Measurements from ENCODE around the gene OR6C2. TPM values are rescaled to one million over a fixed set of nuclear protein-coding genes. Genes with fewer than 3 reads are reported as not detected.
"Not testable (repeated sequence)": the region's sequence is repeated elsewhere in the genome, so short reads cannot be mapped to it uniquely, and the experiment has no call there.

Gene OR6C2
- polyA plus RNA-seq (2011; rRNA removed) (not detected in 2 replicates), polyA minus RNA-seq (2011; rRNA and poly(A)+ RNA removed) (not detected in 2 replicates)

DNA sequence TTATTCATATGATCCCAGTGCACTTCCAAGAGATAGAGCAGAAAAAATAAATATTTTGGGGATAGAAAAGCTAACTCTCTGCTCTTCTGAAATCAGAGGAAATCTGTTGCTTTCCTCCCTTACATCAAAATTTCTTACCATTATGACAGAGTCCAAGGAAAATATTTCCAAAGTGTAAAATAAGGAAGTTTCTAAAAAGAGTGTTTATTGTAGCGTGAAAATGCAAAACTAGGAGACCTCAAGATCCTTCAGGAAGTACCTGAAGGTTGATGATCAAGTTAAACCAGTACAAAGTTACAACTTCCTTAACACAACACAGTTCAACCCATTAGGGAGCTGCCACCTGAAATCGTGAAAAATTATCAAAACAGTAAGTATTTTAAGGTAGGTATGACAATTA, at the start of gene OR6C2:
Gene OR6C2 (plus strand): TSS at position 301 of the 400 bp plus-strand sequence. CDS start 8,138 bp downstream, outside the sequence.
- TF ChIP-seq, protein P1, sequence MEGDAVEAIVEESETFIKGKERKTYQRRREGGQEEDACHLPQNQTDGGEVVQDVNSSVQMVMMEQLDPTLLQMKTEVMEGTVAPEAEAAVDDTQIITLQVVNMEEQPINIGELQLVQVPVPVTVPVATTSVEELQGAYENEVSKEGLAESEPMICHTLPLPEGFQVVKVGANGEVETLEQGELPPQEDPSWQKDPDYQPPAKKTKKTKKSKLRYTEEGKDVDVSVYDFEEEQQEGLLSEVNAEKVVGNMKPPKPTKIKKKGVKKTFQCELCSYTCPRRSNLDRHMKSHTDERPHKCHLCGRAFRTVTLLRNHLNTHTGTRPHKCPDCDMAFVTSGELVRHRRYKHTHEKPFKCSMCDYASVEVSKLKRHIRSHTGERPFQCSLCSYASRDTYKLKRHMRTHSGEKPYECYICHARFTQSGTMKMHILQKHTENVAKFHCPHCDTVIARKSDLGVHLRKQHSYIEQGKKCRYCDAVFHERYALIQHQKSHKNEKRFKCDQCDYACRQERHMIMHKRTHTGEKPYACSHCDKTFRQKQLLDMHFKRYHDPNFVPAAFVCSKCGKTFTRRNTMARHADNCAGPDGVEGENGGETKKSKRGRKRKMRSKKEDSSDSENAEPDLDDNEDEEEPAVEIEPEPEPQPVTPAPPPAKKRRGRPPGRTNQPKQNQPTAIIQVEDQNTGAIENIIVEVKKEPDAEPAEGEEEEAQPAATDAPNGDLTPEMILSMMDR (IDR thresholded peaks at IDR 0.05; ENCODE audit: low read depth, low read length), result no peak
- ChIA-PET CTCF (no interaction called here), POLR2A (no interaction called here)
- no peak for DNase-seq (ENCODE audit: low read depth, low spot score)
- H3K27me3 ChIP-seq (ENCODE audit: control insufficient read depth, insufficient read depth, low read length), result no peaks in the 10 kb centered on the region
- H3K9me3 ChIP-seq (ENCODE audit: control insufficient read depth, insufficient read depth, low read length), result no peaks in the 10 kb centered on the region
- H3K4me3 ChIP-seq (ENCODE audit: low read depth, low read length), result no peak within 1 kb of the TSS
- no peak within 1 kb of the TSS for H3K27ac ChIP-seq (ENCODE audit: low read depth, low read length)

DNA sequence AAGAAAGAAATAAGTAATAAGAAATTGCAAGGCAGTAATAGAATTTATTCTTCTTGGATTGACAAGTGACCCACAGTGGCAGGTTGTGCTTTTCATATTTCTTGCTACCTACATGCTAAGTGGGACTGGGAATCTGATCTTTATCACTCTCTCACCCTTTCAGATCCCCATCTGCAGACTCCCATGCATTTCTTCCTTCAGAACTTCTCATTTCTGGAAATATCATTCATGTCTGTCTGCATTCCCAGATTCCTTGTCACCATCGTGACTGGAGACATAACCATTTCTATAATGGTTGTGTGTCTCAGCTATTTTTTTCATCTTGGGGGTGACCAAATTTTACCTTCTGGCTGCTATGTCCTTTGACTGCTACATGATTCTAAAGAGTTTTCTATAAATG, 47.5 kb upstream of the OR6C2 start:
- POLR2A ChIA-PET, result no interaction called here
- no peak overlapping the region for H3K27ac ChIP-seq (ENCODE audit: low read depth, low read length)

DNA sequence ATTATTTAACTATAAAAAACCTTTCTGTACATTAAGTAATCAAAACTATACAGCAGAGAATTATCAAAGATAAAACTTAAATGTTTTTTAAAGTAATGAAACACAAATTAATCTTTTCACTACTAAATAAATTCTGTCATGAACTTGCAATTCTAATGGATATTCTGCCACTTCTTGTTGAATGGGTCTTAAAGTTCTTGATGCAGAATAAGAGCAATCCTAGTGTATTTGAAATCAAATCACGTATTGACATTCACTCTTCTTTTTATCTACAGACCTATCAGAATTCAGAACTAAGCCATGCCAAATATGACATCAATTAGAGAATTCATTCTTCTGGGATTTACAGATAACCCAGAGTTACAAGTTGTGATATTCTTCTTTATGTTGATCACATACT, 43.6 kb upstream of the OR6C2 start, which contains the start of gene OR6C65:
Gene OR6C65 (plus strand): TSS at position 301 of the 400 bp plus-strand sequence. CDS start 0 bp downstream, at position 301.
- Histone ChIP-seq H3K27me3 (ENCODE audit: control insufficient read depth, insufficient read depth, low read length) (no peaks in the 10 kb centered on the region), H3K4me3 (ENCODE audit: low read depth, low read length) (no peak within 1 kb of the TSS), H3K27ac (ENCODE audit: low read depth, low read length) (no peak within 1 kb of the TSS), H3K9me3 (ENCODE audit: control insufficient read depth, insufficient read depth, low read length) (no peaks in the 10 kb centered on the region)
- CTCF ChIA-PET, result no interaction called here
- TF ChIP-seq, protein P1 (IDR thresholded peaks at IDR 0.05; ENCODE audit: low read depth, low read length), result no peak
- POLR2A ChIA-PET, result no interaction called here
- DNase-seq (ENCODE audit: low read depth, low spot score), result no peak

More for the DNA sequence above, 47.5 kb upstream of the OR6C2 start:
- TF ChIP-seq, protein P1 (IDR thresholded peaks at IDR 0.05; ENCODE audit: low read depth, low read length), result no peak
- no peak for DNase-seq (ENCODE audit: low read depth, low spot score)
- no peak overlapping the region for H3K4me3 ChIP-seq (ENCODE audit: low read depth, low read length)
- peaks cover 4% of the 10 kb centered on the region; the same call in 1 of the 2 replicates for H3K9me3 ChIP-seq (ENCODE audit: control insufficient read depth, insufficient read depth, low read length)
- H3K27me3 ChIP-seq (ENCODE audit: control insufficient read depth, insufficient read depth, low read length), result no peaks in the 10 kb centered on the region
- CTCF ChIA-PET, result no interaction called here

DNA sequence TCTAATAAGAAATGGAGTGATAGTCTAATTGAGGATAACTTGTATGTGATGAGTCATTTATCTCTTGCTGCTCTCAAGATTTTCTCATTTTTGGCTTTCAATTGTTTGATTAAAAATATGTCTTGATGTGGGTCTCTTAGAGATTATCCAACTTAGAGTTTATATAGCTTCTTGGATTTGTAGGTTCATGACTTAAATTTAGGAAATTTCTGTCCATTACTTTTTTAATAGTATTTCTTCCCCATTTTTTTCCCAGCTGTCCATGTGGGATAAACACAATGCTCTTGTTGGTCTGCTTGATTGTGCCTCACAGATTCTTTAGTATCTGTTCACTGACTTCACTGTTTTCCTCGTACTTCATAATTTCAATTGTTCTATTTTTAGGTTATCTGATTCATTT, 36.0 kb upstream of the OR6C2 start:
- Histone ChIP-seq H3K9me3 (ENCODE audit: control insufficient read depth, insufficient read depth, low read length) (no peaks in the 10 kb centered on the region), H3K4me3 (ENCODE audit: low read depth, low read length) (no peak overlapping the region), H3K27me3 (ENCODE audit: control insufficient read depth, insufficient read depth, low read length) (no peaks in the 10 kb centered on the region), H3K27ac (ENCODE audit: low read depth, low read length) (no peak overlapping the region)
- ChIA-PET POLR2A (no interaction called here), CTCF (no interaction called here)
- no peak for DNase-seq (ENCODE audit: low read depth, low spot score)
- TF ChIP-seq, protein P1 (IDR thresholded peaks at IDR 0.05; ENCODE audit: low read depth, low read length), result no peak

DNA sequence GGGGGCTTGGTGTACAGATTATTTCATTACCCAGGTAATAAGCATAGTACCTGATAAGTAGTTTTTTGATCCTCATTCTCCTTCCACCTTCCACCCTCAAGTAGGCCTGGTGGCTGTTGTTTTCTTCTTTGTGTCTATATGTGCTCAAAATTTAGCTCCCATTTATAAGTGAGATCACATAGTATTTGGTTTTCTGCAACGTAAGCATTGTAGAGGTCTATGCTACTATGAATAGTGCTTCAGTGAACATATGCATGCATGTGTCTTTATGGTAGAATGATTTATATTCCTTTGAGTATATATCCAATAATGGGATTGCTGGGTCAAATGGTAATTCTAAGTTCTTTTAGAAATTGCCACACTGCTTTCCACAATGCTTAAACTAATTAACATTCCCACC, 34.7 kb upstream of the OR6C2 start:
- H3K27me3 ChIP-seq (ENCODE audit: control insufficient read depth, insufficient read depth, low read length); H3K9me3 ChIP-seq (ENCODE audit: control insufficient read depth, insufficient read depth, low read length); CTCF ChIA-PET; H3K4me3 ChIP-seq (ENCODE audit: low read depth, low read length); H3K27ac ChIP-seq (ENCODE audit: low read depth, low read length); POLR2A ChIA-PET; DNase-seq (ENCODE audit: low read depth, low spot score): not testable (repeated sequence)

DNA sequence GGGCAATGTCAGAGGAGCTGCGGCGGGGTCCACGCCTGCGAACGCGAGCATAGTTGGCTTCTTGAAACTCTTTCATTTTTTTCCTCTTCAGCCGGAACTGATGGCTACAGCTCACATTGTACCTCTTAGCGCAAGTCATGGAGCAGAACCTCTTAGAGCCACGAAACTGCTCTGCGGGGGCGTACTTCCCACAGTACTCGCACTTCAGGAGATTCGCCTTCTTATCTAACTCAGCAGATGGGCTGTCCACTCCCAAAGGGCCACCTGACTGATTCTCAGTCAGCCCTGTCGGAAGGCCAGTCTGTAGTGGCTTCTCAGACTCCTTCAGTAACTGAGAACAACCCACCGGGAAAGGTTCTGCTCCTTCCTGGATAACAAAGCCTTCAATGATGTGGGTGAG, 31.7 kb upstream of the OR6C2 start:
- POLR2A ChIA-PET, result not testable (repeated sequence)

DNA sequence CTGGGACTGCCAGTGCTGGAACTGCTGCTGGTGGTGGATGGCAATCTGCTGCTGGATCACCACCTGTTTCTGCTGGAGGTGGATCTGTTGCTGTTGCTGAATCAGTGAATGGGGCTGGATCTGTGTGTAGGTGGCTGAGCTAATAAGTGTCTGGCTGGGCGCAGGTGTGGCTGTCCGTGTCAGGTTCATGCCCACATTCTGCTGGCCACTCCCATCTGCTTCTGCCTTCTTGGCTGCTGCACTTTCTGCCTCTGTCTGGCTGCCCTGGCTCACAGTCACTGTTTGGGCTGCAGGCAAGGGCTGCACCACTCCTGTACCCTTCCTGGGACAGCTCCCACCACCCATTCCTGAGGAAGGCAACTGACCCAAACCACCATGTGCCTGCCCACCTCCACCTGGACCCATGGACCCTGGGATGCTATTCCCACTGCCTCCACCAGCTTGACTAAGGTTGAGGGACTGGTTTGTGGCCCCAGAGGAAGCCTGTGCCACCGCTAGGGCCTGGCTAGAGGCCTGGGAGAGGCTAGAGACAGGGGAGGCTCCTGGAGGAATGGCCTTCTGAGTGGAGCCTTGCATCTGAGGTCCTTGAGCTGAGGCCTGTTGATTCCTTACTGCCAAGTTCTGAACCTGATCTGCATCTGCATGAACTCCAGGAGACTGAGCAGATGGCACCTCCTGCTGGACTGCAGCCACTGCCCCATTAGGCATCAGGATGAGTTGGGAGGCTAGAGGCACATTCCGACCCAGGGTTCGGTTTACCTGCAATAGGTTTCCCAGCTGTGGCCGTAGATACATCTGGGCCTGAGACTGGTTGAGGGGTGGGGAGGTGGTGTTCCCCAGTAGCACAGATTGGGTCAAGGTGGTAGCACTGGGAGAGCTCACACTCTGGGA, 30.1 kb upstream of the OR6C2 start:
- H3K9me3 ChIP-seq (ENCODE audit: control insufficient read depth, insufficient read depth, low read length); CTCF ChIA-PET; H3K27me3 ChIP-seq (ENCODE audit: control insufficient read depth, insufficient read depth, low read length); POLR2A ChIA-PET; H3K4me3 ChIP-seq (ENCODE audit: low read depth, low read length); H3K27ac ChIP-seq (ENCODE audit: low read depth, low read length); DNase-seq (ENCODE audit: low read depth, low spot score): not testable (repeated sequence)

More for the DNA sequence above, 31.7 kb upstream of the OR6C2 start:
- DNase-seq (ENCODE audit: low read depth, low spot score); H3K27ac ChIP-seq (ENCODE audit: low read depth, low read length); H3K4me3 ChIP-seq (ENCODE audit: low read depth, low read length); CTCF ChIA-PET; H3K9me3 ChIP-seq (ENCODE audit: control insufficient read depth, insufficient read depth, low read length); H3K27me3 ChIP-seq (ENCODE audit: control insufficient read depth, insufficient read depth, low read length): not testable (repeated sequence)

DNA sequence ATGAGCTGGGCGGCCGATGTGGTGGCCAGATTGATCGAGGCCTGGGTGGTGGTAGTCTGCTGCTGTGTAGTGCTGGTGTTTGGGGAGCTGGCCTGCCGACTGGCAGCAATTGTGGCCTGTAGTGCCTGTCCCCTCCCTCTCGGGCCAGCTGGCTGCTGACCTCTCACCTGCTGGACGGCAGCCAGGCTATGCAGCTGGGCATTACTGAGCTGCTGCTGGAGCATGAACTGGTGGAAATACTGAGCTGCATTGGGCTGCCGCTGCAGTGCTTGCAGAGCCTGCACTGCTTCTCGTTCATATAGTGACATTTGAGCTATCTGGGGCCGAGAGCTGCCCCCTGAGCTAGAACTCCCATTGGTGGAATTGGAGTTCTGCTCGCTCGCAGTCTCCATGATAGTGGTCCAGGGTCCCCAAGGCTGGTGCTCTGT, 29.5 kb upstream of the OR6C2 start:
- POLR2A ChIA-PET; H3K27ac ChIP-seq (ENCODE audit: low read depth, low read length); H3K9me3 ChIP-seq (ENCODE audit: control insufficient read depth, insufficient read depth, low read length); H3K27me3 ChIP-seq (ENCODE audit: control insufficient read depth, insufficient read depth, low read length); DNase-seq (ENCODE audit: low read depth, low spot score); H3K4me3 ChIP-seq (ENCODE audit: low read depth, low read length); CTCF ChIA-PET: not testable (repeated sequence)

Measured in AG04450 (cell line).